ENCODE measurements around the gene DEGS1.

DNA sequence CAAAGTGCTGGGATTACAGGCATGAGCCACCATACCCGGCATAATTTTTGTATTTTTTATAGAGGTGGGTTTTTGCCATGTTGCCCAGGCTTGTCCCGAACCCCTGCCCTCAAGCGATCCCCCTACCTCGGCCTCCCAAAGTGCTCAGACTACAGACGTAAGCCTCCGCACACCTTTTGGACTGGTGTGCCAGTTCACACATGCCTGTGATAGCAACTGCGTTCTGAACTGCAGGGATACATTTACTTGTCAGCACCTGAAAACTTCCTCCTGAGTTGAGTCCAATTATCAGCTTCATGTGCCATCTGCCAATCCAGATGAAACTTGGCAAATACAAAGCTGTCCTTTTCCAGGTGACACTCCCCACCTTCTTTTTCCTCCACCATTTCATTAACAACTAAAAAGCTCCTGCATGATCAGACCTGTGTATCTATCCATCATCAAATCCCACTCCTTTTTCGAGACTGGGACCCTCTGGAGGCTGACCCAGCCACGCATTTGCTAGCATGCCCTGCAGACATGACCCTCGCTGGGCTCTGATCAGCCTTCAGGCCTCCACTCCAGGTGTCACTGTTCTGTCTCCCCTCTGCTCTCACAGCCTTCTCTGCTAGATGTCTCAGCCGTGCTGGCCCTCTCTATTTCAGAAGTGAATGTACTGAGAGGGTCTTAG, 2.1 kb upstream of the DEGS1 start:
- TF ChIP-seq, protein P1, sequence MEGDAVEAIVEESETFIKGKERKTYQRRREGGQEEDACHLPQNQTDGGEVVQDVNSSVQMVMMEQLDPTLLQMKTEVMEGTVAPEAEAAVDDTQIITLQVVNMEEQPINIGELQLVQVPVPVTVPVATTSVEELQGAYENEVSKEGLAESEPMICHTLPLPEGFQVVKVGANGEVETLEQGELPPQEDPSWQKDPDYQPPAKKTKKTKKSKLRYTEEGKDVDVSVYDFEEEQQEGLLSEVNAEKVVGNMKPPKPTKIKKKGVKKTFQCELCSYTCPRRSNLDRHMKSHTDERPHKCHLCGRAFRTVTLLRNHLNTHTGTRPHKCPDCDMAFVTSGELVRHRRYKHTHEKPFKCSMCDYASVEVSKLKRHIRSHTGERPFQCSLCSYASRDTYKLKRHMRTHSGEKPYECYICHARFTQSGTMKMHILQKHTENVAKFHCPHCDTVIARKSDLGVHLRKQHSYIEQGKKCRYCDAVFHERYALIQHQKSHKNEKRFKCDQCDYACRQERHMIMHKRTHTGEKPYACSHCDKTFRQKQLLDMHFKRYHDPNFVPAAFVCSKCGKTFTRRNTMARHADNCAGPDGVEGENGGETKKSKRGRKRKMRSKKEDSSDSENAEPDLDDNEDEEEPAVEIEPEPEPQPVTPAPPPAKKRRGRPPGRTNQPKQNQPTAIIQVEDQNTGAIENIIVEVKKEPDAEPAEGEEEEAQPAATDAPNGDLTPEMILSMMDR (IDR thresholded peaks at IDR 0.05), result no peak
- no peak for TF ChIP-seq POLR2A (IDR thresholded peaks at IDR 0.05)
